HCT116 (cell line): ENCODE measurements around the gene TNFAIP3. TPM values are rescaled to one million over a fixed set of nuclear protein-coding genes. Genes with fewer than 3 reads are reported as not detected.

Experiments
- ATAC-seq: fragments of 200-7000 bp; cut with Tn5 transposase; 2 replicates; pipeline ENCODE4 v1.9.1; 2020; ENCODE audit warnings: mild to moderate bottlenecking, moderate library complexity
- BruUV-seq: library from RNA; stranded (reverse); fragments of 400-500 nt; replicated peaks from 2 replicates; lab custom pipeline; 2021; lab: Mats Ljungman, UMichigan
- CTCF ChIA-PET: fragments of 300-600 bp; sonication (Branson Sonifier 250); formaldehyde crosslinking; loops from one replicate; lab custom pipeline; 2021; ENCODE audit warnings: antibody characterized with exemption; lab: Charles Lee
- POLR2A ChIA-PET: fragments of 300-600, 350-600 bp; sonication (Branson Sonifier 250); formaldehyde crosslinking; loops from one replicate; lab custom pipeline; 2021; ENCODE audit warnings: antibody characterized with exemption; lab: Charles Lee
- RAD21 ChIA-PET, 2 experiments: fragments of 300-600 bp; sonication (Branson Sonifier 250); formaldehyde crosslinking; loops; one replicate each; lab custom pipeline; 2023; ENCODE audit warnings: low total read pairs in 2 of 2; ENCODE audit not compliant: uncharacterized antibody in 2 of 2, unreplicated experiment in 2 of 2, low non-redundant PET in 1 of 2; lab: Charles Lee
- DNase-seq: peaks from one replicate; pipeline ENCODE4 v3.0.0-alpha.2; 2010; ENCODE audit warnings: low read depth, low spot score
- H2AFZ ChIP-seq: fragments of 200-600 bp; shearing (Covaris generic), sonication (generic); 2 replicates; pipeline ENCODE4 v1.6.1; 2017; ENCODE audit warnings: low read depth, mixed run types, mixed read lengths, antibody characterized with exemption, low read length; ENCODE audit not compliant: poor library complexity, severe bottlenecking
- H3K27ac ChIP-seq: 2 replicates; pipeline ENCODE4 v1.5.1; 2012; ENCODE audit warnings: low read depth, low read length
- H3K27me3 ChIP-seq: fragments of 200-600 bp; sonication (generic); 2 replicates; pipeline ENCODE4 v1.6.1; 2016; ENCODE audit warnings: mixed run types, low read length, mixed read lengths; ENCODE audit not compliant: insufficient read depth
- H3K36me3 ChIP-seq, 2 experiments: fragments of 200-500 bp in 1 of 2; fragments of 200-600 bp in 1 of 2; sonication (Bioruptor generic) in 1 of 2; sonication (generic) in 1 of 2; 2 replicates each; pipeline versions ENCODE4 v1.5.1 to v1.6.1; 2014 to 2016; ENCODE audit warnings: low read length in 2 of 2, inconsistent platforms in 1 of 2, mixed read lengths in 1 of 2, mixed run types in 1 of 2; ENCODE audit not compliant: insufficient read depth in 2 of 2, control insufficient read depth in 1 of 2
- H3K4me1 ChIP-seq, 2 experiments: fragments of 200-600 bp in 1 of 2; sonication (generic) in 1 of 2; 2 replicates each; pipeline versions ENCODE4 v1.5.1 to v1.6.1; 2012 to 2017; ENCODE audit warnings: low read length in 2 of 2, inconsistent platforms in 1 of 2, mild to moderate bottlenecking in 1 of 2, mixed read lengths in 1 of 2, mixed run types in 1 of 2, moderate library complexity in 1 of 2; ENCODE audit not compliant: insufficient read depth in 2 of 2, control insufficient read depth in 1 of 2
- H3K4me2 ChIP-seq: fragments of 200-600 bp; sonication (generic); 2 replicates; pipeline ENCODE4 v1.6.1; 2017; ENCODE audit warnings: mixed run types, low read length, mixed read lengths
- H3K4me3 ChIP-seq, 2 experiments: fragments of 200-600 bp in 1 of 2; sonication (generic) in 1 of 2; replicated peaks in 1 of 2; 2 replicates each; pipeline ENCODE4 v1.5.1; 2011 to 2016; ENCODE audit warnings: low read length in 2 of 2, control low read depth in 1 of 2, low read depth in 1 of 2, mild to moderate bottlenecking in 1 of 2, mixed read lengths in 1 of 2, mixed run types in 1 of 2
- H3K79me2 ChIP-seq: fragments of 200-600 bp; sonication (generic); 2 replicates; pipeline ENCODE4 v1.6.1; 2017; ENCODE audit warnings: mild to moderate bottlenecking, mixed run types, low read length, moderate library complexity, mixed read lengths; ENCODE audit not compliant: insufficient read depth
- H3K9ac ChIP-seq: fragments of 200-600 bp; sonication (generic); 2 replicates; pipeline ENCODE4 v1.6.1; 2016; ENCODE audit warnings: low read length, mixed read lengths
- H3K9me2 ChIP-seq: fragments of 200-600 bp; sonication (generic), shearing (Covaris generic); 2 replicates; pipeline ENCODE4 v1.6.1; 2017; ENCODE audit warnings: mixed run types, mild to moderate bottlenecking, moderate library complexity; ENCODE audit not compliant: insufficient read depth
- H3K9me3 ChIP-seq, 2 experiments: fragments of 200-500 bp in 1 of 2; fragments of 200-600 bp in 1 of 2; sonication (Bioruptor generic) in 1 of 2; sonication (generic) in 1 of 2; 2 replicates each; pipeline ENCODE4 v1.6.1; 2014 to 2017; ENCODE audit warnings: low read length in 2 of 2, mixed read lengths in 2 of 2, inconsistent platforms in 1 of 2, low read depth in 1 of 2, mild to moderate bottlenecking in 1 of 2, mixed run types in 1 of 2, moderate library complexity in 1 of 2; ENCODE audit not compliant: control insufficient read depth in 1 of 2, insufficient read depth in 1 of 2
- H4K20me1 ChIP-seq: fragments of 200-600 bp; sonication (generic), shearing (Covaris generic); 2 replicates; pipeline ENCODE4 v1.6.1; 2017; ENCODE audit warnings: mixed run types, mild to moderate bottlenecking, moderate library complexity; ENCODE audit not compliant: insufficient read depth
- CEBPB ChIP-seq: IDR thresholded peaks from 2 replicates; pipeline ENCODE4 v1.6.1; 2012; ENCODE audit warnings: low read depth
- EZH2 ChIP-seq: fragments of 200-600 bp; sonication (generic); IDR thresholded peaks from 2 replicates; pipeline ENCODE4 v1.6.1; 2017; ENCODE audit warnings: antibody characterized with exemption, mixed run types
- EZH2phosphoT487 ChIP-seq: fragments of 200-600 bp; IDR thresholded peaks from 2 replicates; pipeline ENCODE4 v1.6.1; 2018; ENCODE audit warnings: antibody characterized with exemption, borderline replicate concordance
- POLR2A ChIP-seq: IDR thresholded peaks from 2 replicates; pipeline ENCODE4 v1.7.0; 2011; ENCODE audit warnings: borderline replicate concordance; ENCODE audit not compliant: insufficient read depth, insufficient read length; ENCODE audit errors: extremely low read depth
- POLR2AphosphoS5 ChIP-seq: IDR thresholded peaks from 2 replicates; pipeline ENCODE4 v1.6.1; 2011; ENCODE audit warnings: mild to moderate bottlenecking, low read depth, low read length, moderate library complexity
- REST ChIP-seq: IDR thresholded peaks from 2 replicates; pipeline ENCODE4 v1.6.1; 2012; ENCODE audit warnings: low read depth
- SRF ChIP-seq: IDR thresholded peaks from 2 replicates; pipeline ENCODE4 v1.6.1; 2012; ENCODE audit warnings: low read depth
- intact Hi-C: fragments of 100-400 bp; cut with micrococcal nuclease; formaldehyde crosslinking; loops from 2 replicates; pipeline ENCODE4 v1.10.0; 2022
- total RNA-seq: library from RNA; stranded (reverse); gene quantifications from one replicate; pipeline ENCODE4 v1.2.1, GENCODE V29; 2021; ENCODE audit not compliant: unreplicated experiment

The TNFAIP3 gene
- total RNA-seq, 1 experiment from 2014 or later = 4.4 TPM

- Histone ChIP-seq H3K4me3 (no peak overlapping the region), H3K79me2 (no peaks in the 10 kb centered on the region), H2AFZ (peak overlapping the region; percentile 90), H3K27me3 (no peaks in the 10 kb centered on the region), H3K36me3 (no peaks in the 10 kb centered on the region), H3K9me2 (no peaks in the 10 kb centered on the region), H3K27ac (no peak overlapping the region), H3K9ac (no peak overlapping the region), H3K4me1 (no peaks in the 10 kb centered on the region), H4K20me1 (no peaks in the 10 kb centered on the region), H3K4me2 (no peak overlapping the region), H3K9me3 (no peaks in the 10 kb centered on the region)
- intact Hi-C loops = loop anchor here (2.0 kb wide), 1 partner anchor 21 kb away; no protein-coding TSS in a partner anchor
- ATAC-seq = no peak
- POLR2A ChIA-PET = no interaction called here
- CTCF ChIA-PET = no interaction called here
- no TSS peak for BruUV-seq
- no peak for TF ChIP-seq REST
- DNase-seq = no peak
- RAD21 ChIA-PET = no interaction called here
These were observed 39.0 kb downstream of the TNFAIP3 start for GRCh38 chr6:137906020-137906472.

GRCh38 chr6:137907170-137907569 lies 40.1 kb downstream of the TNFAIP3 start:
- Histone ChIP-seq H4K20me1 (no peaks in the 10 kb centered on the region), H3K9ac (no peak overlapping the region), H3K36me3 (no peaks in the 10 kb centered on the region), H3K9me2 (no peaks in the 10 kb centered on the region), H3K79me2 (no peaks in the 10 kb centered on the region), H3K27ac (no peak overlapping the region), H3K4me1 (no peaks in the 10 kb centered on the region), H2AFZ (peak overlapping the region; percentile 90), H3K9me3 (no peaks in the 10 kb centered on the region), H3K4me3 (no peak overlapping the region), H3K27me3 (no peaks in the 10 kb centered on the region), H3K4me2 (no peak overlapping the region)
- DNase-seq = no peak
- intact Hi-C loops = loop anchor here (2.0 kb wide), 1 partner anchor 20 kb away; no protein-coding TSS in a partner anchor
- BruUV-seq = no TSS peak
- CTCF ChIA-PET = no interaction called here
- TF ChIP-seq POLR2A (no peak), EZH2 (no peak), SRF (no peak), EZH2phosphoT487 (no peak), CEBPB (no peak), POLR2AphosphoS5 (no peak)
- POLR2A ChIA-PET = no interaction called here
- ATAC-seq = no peak
- RAD21 ChIA-PET = no interaction called here
